HG03571 (cell line): Measurements from ENCODE around the gene CEBPE.

Source experiments
- ATAC-seq: cut with Tn5 transposase; IDR thresholded peaks from one replicate; pipeline ENCODE4 v1.9.1; 2021; ENCODE audit not compliant: unreplicated experiment

The CEBPE gene

GRCh38 chr14:23118506-23119362 lies at the start of gene CEBPE:
Gene CEBPE (minus strand): TSS chr14:23119255. CDS start chr14:23119091, 164 bp downstream.
- no peak for ATAC-seq

GRCh38 chr14:23168246-23168645 lies 49.2 kb upstream of the CEBPE start:
- ATAC-seq: no peak

DNA sequence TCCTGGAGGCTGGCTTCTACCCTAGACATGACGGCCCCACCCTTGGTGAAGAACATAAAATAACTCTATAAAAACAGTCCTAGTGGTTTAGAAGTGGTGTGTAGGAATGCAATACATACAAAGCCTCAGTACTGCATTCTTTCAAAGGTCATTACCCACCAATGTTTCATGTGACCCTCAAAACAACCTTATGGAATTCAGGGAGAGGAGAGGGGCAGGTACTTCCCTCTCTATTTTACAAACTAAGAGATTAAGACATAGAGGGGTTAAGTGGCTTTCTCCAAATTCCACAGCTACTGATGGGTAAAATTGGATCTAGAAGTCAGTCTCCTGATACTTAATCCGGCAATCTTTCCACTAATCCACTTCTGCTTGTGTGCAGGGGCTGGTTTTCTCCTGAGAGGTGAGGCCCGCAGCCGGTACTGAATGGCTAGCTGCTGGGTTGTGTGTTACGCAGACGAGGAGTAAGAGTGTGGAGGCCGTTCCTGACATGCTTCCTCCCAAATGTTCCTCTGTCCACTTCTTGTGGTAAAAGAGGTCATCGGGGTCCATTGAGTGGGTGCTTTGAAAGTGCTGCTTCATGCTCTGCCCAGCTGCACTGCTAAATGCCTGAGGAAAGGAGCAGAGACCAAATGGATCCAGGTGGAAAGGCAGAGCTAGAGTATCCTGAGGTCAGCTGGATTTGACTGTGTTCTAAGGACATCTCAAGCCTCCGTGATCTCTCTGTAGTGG lies 48.2 kb upstream of the CEBPE start:
- no peak for ATAC-seq

DNA sequence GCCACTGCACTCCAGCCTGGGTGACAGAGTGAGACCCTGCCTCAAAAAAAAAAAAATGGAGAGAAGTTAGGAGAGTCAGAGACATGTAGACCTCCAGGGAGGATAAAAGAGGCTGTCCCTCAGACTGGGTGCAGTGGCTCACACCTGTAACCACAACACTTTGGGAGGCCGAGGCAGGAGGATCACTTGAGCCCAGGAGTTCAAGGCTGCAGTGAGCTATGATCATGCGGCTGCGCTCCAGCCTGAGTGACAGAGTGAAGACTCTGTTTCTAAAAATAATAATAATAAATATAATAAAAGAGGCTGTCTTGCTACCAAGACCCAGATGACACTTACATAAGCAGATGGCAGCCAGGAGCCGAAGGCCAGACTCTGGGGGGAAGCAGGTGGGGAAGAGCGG lies 45.9 kb upstream of the CEBPE start:
- no peak for ATAC-seq

- no peak for ATAC-seq
Measured at GRCh38 chr14:23164250-23164649, 45.2 kb upstream of the CEBPE start.

DNA sequence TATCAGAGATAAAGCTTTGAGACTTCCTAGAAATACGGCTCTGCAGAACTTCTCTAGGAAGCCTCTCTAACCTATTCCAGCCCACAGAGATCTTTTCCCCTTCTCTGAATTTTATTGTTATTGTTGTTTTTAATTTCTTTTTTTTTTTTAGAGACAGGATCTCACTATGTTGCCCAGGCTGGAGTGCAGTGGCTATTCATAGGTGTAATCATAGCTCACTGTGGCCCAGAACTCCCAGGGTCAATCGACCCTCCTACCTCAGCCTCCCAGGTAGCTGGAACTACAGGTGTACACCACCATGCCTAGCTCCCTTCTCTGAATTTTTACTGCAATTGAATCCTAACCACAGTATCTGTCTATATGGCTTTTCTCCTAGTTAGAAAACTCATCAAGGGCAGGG lies 44.8 kb upstream of the CEBPE start:
- no peak for ATAC-seq

GRCh38 chr14:23162800-23163199 lies 43.7 kb upstream of the CEBPE start:
- ATAC-seq: no peak

DNA sequence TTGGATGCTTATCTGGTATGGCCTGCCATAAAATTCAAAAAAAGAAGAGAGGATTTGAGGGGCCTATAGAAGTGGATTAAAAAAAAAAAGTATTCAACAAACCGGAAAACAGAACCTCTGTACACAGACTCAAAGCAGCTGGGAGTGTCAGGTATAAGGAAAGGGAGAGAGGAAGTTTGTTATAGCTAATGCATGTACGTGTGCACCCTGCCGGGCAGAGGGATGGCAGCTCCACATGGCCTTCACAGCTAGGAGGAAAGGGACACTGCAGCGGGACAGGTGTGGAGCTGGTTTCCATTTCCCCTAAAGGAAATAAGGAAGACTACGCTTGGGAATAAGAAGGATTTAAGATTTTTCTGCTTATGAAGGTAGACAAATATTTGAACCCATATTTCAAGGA lies 43.0 kb upstream of the CEBPE start:
- no peak for ATAC-seq

DNA sequence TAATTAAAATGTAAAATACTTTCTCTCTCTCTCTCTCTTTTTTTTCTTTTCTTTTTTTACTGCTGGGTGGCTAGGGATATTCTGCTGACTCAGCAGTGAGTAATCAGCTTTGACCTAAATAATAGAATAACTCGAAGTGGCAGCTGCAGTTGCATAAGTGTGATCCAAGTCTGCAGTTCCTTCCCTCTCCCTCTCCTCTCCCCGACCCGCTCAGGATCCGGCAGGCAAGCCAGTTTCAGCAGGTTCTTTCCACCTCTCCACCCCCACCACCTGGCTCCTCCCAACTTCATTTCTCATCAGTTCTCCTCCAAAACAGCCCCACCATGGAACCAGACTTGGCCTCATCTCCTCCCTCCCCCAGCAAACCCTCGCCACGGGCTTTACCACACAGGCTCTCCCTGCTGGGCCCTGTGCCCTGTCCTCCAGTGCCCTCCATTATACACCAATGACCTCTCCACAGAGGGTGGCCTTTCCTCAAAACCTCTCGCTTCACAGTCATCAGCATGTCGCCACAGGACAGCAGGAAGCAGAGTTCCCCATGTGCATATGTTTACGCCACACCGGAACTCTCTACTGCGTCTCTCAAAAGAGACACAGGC lies 42.0 kb upstream of the CEBPE start:
- ATAC-seq: no peak

- ATAC-seq: no peak
Measured at GRCh38 chr14:23159532-23159931, 40.5 kb upstream of the CEBPE start.

DNA sequence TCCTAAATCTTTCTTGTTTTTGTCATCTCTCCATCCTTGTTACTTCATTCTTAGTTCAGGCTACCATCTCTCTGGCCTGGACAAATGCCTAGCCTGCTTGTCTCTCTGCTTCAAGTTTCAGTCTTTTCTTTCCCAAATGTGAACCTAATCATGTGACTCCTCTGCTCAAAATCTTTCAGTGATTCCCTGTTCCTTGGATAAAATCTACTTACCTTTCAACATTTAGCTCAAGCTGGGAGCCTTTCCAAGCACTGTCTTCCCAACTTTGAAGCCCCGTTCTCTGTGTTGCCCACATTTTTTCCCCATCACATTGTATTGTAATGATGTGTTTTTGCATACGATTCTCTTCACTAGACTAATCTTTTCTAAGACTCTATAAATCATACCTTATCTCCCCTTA lies 39.7 kb upstream of the CEBPE start:
- ATAC-seq: no peak

GRCh38 chr14:23154964-23155587 lies 36.0 kb upstream of the CEBPE start:
- ATAC-seq: no peak

DNA sequence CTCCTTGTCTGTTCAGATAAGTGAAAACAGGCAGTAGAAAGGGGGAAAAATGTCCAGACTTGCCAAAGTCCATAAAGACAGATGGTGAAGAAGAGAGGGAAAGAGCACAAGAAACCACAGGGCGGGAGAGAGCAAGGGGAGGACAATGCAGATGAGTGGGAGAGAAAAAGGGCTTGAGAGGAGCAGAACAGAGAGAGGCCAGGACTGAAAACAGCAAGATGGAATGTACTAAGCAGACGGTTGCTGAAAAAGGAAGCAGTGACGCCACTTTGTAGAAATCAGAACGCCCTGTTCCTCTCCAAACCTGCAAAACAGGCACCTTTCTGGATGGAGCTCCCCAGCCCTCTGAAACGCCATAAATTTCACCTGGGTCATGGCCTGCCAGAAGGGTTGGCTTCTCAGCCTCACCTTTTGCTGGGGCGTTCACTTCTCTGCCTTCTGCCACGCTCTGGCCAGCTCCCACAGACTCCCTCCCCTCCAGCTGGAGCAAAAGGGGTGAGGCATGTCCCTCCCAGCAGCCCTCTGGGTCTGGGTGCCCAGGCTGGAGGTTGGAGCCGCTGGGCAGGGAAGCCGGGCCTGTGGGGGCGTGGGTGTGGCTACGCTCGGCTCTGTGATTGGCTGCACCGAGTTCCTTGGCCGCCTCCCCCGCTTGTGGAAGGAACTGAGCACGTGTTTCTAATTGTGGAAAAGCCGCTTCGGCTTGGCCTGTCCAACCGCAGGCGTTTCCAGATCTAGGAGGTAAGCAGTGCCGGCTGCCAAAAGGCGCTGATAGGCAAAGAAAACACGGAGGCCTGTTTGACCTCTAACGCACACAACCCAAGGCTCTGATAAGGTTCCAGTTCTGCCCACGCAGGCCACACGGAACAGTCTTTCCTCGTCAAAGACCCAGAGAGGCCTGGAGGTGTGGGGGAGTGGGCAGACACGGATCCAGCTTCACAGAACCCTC lies 35.1 kb upstream of the CEBPE start:
- ATAC-seq: no peak

- no peak for ATAC-seq
Measured at GRCh38 chr14:23151342-23151741, 32.3 kb upstream of the CEBPE start.

DNA sequence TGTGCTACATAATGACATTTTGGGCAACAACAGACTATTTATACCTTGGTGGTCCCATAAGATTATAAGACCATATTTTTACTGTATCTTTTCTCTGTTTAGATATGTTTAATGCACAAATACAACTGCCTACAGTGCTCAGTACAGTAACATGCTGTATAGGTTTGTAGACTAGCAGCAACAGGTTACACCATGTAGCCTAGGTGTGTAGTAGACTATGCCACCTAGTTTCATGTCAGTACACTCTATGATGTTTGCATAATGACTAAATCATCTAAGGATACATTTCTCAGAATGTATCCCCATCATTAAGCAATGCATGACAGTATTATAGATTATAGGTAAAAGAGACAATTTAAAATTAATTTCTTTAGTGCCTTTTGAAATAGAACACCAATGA lies 30.7 kb upstream of the CEBPE start:
- ATAC-seq: no peak

DNA sequence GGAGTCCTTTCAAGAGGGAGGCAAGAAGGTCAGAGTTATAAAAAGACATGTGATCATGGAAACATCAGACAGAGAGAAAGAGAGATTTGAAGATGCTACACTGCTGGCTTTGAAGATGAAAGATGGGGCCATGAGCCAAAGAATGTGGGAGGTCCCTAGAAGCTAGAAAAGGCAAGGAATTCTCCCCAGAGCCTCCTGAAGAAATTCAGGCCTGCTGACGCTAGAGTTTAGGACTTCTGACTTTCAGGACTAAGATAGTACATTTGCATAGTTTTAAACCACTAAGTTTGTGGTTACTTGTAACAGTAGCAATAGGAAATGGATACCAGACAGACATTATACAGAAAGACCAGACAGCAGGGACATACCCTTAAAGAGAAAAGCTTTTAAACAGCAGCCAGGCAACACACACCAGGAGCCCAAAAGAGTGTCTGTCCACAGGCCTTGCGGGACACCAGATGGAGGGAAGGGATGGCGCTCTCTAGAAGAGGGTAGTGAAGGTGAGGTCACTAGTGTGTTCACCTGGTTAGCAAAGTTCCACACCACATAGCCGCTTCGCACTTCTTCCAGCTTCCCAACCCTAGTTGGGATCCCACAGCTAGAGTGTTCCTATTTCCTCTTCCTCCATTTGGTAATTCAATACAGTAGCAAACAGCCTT lies 29.7 kb upstream of the CEBPE start:
- no peak for ATAC-seq

DNA sequence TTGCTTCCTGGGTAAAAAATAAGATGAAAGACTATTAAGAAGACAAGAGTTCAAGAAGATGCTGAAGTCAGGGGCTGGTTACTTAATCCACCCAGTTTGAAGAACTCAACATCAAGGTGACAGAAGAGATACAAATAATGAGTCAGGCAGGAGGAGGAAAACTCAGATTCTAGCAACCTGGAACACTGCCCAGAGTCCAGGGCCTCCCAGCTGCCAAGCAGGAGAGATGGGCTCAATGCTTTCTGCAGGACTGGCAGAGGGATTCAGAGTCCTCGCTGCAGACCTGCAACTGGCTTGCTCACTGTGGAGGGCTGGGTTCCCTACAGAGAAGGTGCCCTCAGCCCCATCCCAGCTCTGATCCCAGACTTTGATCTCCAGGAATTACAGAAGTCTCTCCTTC lies 28.6 kb upstream of the CEBPE start:
- no peak for ATAC-seq

DNA sequence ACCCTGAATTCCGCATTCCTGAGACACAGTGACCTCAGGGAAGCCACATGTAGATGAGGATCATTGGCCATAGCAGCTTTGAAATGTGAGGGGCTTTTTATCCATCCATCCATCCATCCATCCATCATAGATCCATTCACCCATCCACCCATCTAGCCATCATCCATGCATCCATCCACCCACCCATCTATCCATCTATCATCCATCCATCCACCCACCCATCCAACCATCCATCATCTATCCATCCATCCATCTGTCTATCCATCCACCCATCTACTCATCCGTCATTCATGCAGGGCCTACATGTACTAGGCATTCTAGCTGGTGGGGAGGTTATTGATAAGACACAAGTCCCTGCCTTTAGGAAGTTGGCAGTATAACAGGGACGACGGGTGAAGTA lies 27.9 kb upstream of the CEBPE start:
- ATAC-seq: no peak

GRCh38 chr14:23146351-23146910 lies 27.4 kb upstream of the CEBPE start:
- no peak for ATAC-seq
